Panc1 (cell line): ENCODE measurements around the gene PPP3R1. TPM values are rescaled to one million over a fixed set of nuclear protein-coding genes. Genes with fewer than 3 reads are reported as not detected.

ENCODE experiments used
- ATAC-seq: fragments of 200-7000 bp; cut with Tn5 transposase; 2 replicates; pipeline ENCODE4 v1.9.1; 2020; ENCODE audit warnings: mild to moderate bottlenecking, moderate library complexity
- BruUV-seq: library from RNA; stranded (reverse); fragments of 400-500 nt; replicated peaks from 2 replicates; lab custom pipeline; 2021; lab: Mats Ljungman, UMichigan
- CTCF ChIA-PET: fragments of 300-600 bp; sonication (Branson Sonifier 250); formaldehyde crosslinking; loops from one replicate; lab custom pipeline; 2022; ENCODE audit warnings: antibody characterized with exemption; lab: Charles Lee
- POLR2A ChIA-PET: fragments of 300-600 bp; sonication (Branson Sonifier 250); formaldehyde crosslinking; loops from one replicate; lab custom pipeline; 2022; ENCODE audit warnings: antibody characterized with exemption; lab: Charles Lee
- DNase-seq: peaks from one replicate; pipeline ENCODE4 v3.0.0-alpha.2; 2010; ENCODE audit warnings: low read depth, low spot score
- H3K27ac ChIP-seq: 2 replicates; pipeline ENCODE4 v1.5.1; 2011; ENCODE audit warnings: mild to moderate bottlenecking, low read length, inconsistent platforms
- H3K27me3 ChIP-seq: fragments of 200-500 bp; sonication (Bioruptor generic); 2 replicates; pipeline ENCODE4 v1.6.0; 2014; ENCODE audit warnings: low read length, inconsistent platforms; ENCODE audit not compliant: control insufficient read depth, insufficient read depth
- H3K36me3 ChIP-seq: fragments of 200-500 bp; sonication (Bioruptor generic); 2 replicates; pipeline ENCODE4 v1.5.1; 2014; ENCODE audit warnings: inconsistent platforms, mild to moderate bottlenecking, low read length, moderate library complexity; ENCODE audit not compliant: control insufficient read depth, insufficient read depth
- H3K4me1 ChIP-seq: 2 replicates; pipeline ENCODE4 v1.5.1; 2011; ENCODE audit warnings: inconsistent platforms, mild to moderate bottlenecking, low read length, moderate library complexity; ENCODE audit not compliant: control insufficient read depth, insufficient read depth
- H3K4me3 ChIP-seq, 2 experiments: 2 replicates each; pipeline ENCODE4 v1.5.1; 2011 to 2012; ENCODE audit warnings: low read depth in 2 of 2, low read length in 2 of 2, mild to moderate bottlenecking in 2 of 2, inconsistent platforms in 1 of 2, moderate library complexity in 1 of 2
- H3K9me3 ChIP-seq: fragments of 200-500 bp; sonication (Bioruptor generic); 2 replicates; pipeline ENCODE4 v1.5.1; 2014; ENCODE audit warnings: low read depth, mild to moderate bottlenecking, inconsistent platforms, low read length, moderate library complexity; ENCODE audit not compliant: control insufficient read depth, insufficient read depth
- CTCF ChIP-seq: fragments of 450-650 bp; IDR thresholded peaks from 2 replicates; pipeline ENCODE4 v1.5.1; 2017; ENCODE audit warnings: mild to moderate bottlenecking
- POLR2AphosphoS5 ChIP-seq: IDR thresholded peaks from 2 replicates; pipeline ENCODE4 v1.6.1; 2012; ENCODE audit warnings: mild to moderate bottlenecking, low read depth, low read length, moderate library complexity
- SIN3A ChIP-seq: IDR thresholded peaks from 2 replicates; pipeline ENCODE4 v1.6.1; 2012; ENCODE audit warnings: low read depth, mild to moderate bottlenecking, low read length, moderate library complexity, borderline replicate concordance; ENCODE audit not compliant: insufficient read depth
- TCF7L2 ChIP-seq: IDR thresholded peaks from 2 replicates; pipeline ENCODE4 v1.6.1; 2011; ENCODE audit warnings: mild to moderate bottlenecking, low read depth, low read length, inconsistent platforms
- in situ Hi-C: cut with HindIII; loops from 2 replicates; pipeline ENCODE4 v1.10.0; 2016; ENCODE audit warnings: low sequenced_read_pairs, low pct_unique_long_range_greater_than_20kb
- intact Hi-C: fragments of 100-400 bp; cut with micrococcal nuclease; formaldehyde crosslinking; loops from one replicate; pipeline ENCODE4 v1.10.0; 2022; ENCODE audit not compliant: unreplicated experiment
- total RNA-seq: library from RNA; stranded (reverse); gene quantifications from one replicate; pipeline ENCODE4 v1.2.1, GENCODE V29; 2021; ENCODE audit not compliant: unreplicated experiment
- TF ChIP-seq, protein P1 (sequence below), 2 experiments: IDR thresholded peaks; 2 replicates each; pipeline ENCODE4 v1.6.1; 2011 to 2012; ENCODE audit warnings: low read depth in 2 of 2, control low read depth in 1 of 2, low read length in 1 of 2, mild to moderate bottlenecking in 1 of 2, moderate library complexity in 1 of 2; ENCODE audit not compliant: insufficient read depth in 1 of 2

PPP3R1 gene
- total RNA-seq, 1 experiment from 2014 or later, result 77.9 TPM

- H3K4me1 ChIP-seq, result no peaks in the 10 kb centered on the region
- no peak for TF ChIP-seq POLR2AphosphoS5
- TF ChIP-seq, protein P1, sequence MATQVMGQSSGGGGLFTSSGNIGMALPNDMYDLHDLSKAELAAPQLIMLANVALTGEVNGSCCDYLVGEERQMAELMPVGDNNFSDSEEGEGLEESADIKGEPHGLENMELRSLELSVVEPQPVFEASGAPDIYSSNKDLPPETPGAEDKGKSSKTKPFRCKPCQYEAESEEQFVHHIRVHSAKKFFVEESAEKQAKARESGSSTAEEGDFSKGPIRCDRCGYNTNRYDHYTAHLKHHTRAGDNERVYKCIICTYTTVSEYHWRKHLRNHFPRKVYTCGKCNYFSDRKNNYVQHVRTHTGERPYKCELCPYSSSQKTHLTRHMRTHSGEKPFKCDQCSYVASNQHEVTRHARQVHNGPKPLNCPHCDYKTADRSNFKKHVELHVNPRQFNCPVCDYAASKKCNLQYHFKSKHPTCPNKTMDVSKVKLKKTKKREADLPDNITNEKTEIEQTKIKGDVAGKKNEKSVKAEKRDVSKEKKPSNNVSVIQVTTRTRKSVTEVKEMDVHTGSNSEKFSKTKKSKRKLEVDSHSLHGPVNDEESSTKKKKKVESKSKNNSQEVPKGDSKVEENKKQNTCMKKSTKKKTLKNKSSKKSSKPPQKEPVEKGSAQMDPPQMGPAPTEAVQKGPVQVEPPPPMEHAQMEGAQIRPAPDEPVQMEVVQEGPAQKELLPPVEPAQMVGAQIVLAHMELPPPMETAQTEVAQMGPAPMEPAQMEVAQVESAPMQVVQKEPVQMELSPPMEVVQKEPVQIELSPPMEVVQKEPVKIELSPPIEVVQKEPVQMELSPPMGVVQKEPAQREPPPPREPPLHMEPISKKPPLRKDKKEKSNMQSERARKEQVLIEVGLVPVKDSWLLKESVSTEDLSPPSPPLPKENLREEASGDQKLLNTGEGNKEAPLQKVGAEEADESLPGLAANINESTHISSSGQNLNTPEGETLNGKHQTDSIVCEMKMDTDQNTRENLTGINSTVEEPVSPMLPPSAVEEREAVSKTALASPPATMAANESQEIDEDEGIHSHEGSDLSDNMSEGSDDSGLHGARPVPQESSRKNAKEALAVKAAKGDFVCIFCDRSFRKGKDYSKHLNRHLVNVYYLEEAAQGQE (IDR thresholded peaks at IDR 0.05; ENCODE audit: insufficient read depth in 1 of 2, low read depth in 2 of 2, low read length in 1 of 2), result no peak
- no peak for TF ChIP-seq TCF7L2
- TF ChIP-seq CTCF, result no peak
- TF ChIP-seq SIN3A, result no peak
- H3K27me3 ChIP-seq, result no peaks in the 10 kb centered on the region
- H3K4me3 ChIP-seq, result no peak overlapping the region
- POLR2A ChIA-PET, result no interaction called here
- H3K27ac ChIP-seq, result no peak overlapping the region
- CTCF ChIA-PET, result no interaction called here
- H3K9me3 ChIP-seq, result no peaks in the 10 kb centered on the region
- no peaks in the 10 kb centered on the region for H3K36me3 ChIP-seq
- no peak for ATAC-seq
- intact Hi-C loops (no loop called here), in situ Hi-C loops (no loop called here)
- no TSS peak for BruUV-seq
- no peak for DNase-seq
Measured at GRCh38 chr2:68294913-68295312, 42.6 kb upstream of the PPP3R1 start.

DNA sequence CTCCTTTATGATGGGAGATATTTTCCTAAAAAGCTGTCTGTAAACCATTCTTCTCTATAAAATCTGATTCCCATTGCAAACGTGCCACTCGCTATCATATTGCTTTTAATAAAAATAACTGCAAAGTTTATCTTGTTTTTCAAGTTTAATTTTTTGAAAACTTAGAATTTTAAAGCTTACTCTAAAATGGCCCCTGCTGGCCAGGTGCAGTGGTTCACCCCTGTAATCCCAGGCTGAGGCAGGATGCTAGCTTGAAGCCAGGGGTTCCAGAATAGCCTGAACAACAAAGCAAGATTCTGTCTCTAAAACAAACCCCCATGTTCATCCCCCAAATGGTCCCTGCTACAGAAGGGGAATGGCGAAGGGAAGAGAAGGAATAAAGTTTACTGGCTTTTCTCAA, 41.9 kb upstream of the PPP3R1 start:
- intact Hi-C loops (no loop called here), in situ Hi-C loops (no loop called here)
- ChIA-PET POLR2A (no interaction called here), CTCF (no interaction called here)
- H3K4me1 ChIP-seq, result no peaks in the 10 kb centered on the region
- no peak overlapping the region for H3K4me3 ChIP-seq
- H3K36me3 ChIP-seq, result no peaks in the 10 kb centered on the region
- DNase-seq (no peak), ATAC-seq (no peak)
- TF ChIP-seq CTCF (0 out of 2 replicates have a peak, but pooled peaks have one; percentile 11), TCF7L2 (no peak)
- H3K27me3 ChIP-seq, result no peaks in the 10 kb centered on the region
- H3K9me3 ChIP-seq, result no peaks in the 10 kb centered on the region
- no TSS peak for BruUV-seq
- no peak overlapping the region for H3K27ac ChIP-seq
